ENCODE results near the gene AOAH. TPM values are rescaled to one million over a fixed set of nuclear protein-coding genes. Genes with fewer than 3 reads are reported as not detected.

Gene AOAH
- total RNA-seq, 1 donor from 2014 or later: 0.28 TPM

GRCh38 chr7:36755484-36755883, 31.2 kb upstream of the AOAH start:
- TF ChIP-seq CTCF (IDR thresholded peaks at IDR 0.05; ENCODE audit: unreplicated experiment): no peak
- no peaks in the 10 kb centered on the region for H3K36me3 Mint-ChIP-seq (ENCODE audit: low read depth, unreplicated experiment)
- H3K4me3 Mint-ChIP-seq (ENCODE audit: unreplicated experiment): no peak overlapping the region
- peaks cover 19% of the 10 kb centered on the region for H3K4me1 Mint-ChIP-seq (ENCODE audit: unreplicated experiment)
- H3K27me3 Mint-ChIP-seq (ENCODE audit: unreplicated experiment): no peaks in the 10 kb centered on the region
- H3K27ac Mint-ChIP-seq (ENCODE audit: unreplicated experiment): no peak overlapping the region
- DNase-seq (ENCODE audit: low spot score): no peak
- no peaks in the 10 kb centered on the region for H3K9me3 Mint-ChIP-seq (ENCODE audit: unreplicated experiment)

- Mint-ChIP-seq H3K4me1 (ENCODE audit: unreplicated experiment) (peaks cover 14% of the 10 kb centered on the region), H3K27ac (ENCODE audit: unreplicated experiment) (no peak overlapping the region), H3K36me3 (ENCODE audit: low read depth, unreplicated experiment) (no peaks in the 10 kb centered on the region), H3K4me3 (ENCODE audit: unreplicated experiment) (no peak overlapping the region), H3K27me3 (ENCODE audit: unreplicated experiment) (no peaks in the 10 kb centered on the region), H3K9me3 (ENCODE audit: unreplicated experiment) (no peaks in the 10 kb centered on the region)
- no peak for TF ChIP-seq CTCF (IDR thresholded peaks at IDR 0.05; ENCODE audit: unreplicated experiment)
- no peak for DNase-seq (ENCODE audit: low spot score)
Observed at GRCh38 chr7:36752026-36752711, 27.9 kb upstream of the AOAH start.

- Mint-ChIP-seq H3K36me3 (ENCODE audit: low read depth, unreplicated experiment) (no peaks in the 10 kb centered on the region), H3K27ac (ENCODE audit: unreplicated experiment) (no peak overlapping the region), H3K4me3 (ENCODE audit: unreplicated experiment) (no peak overlapping the region), H3K27me3 (ENCODE audit: unreplicated experiment) (peaks cover 2% of the 10 kb centered on the region), H3K9me3 (ENCODE audit: unreplicated experiment) (no peaks in the 10 kb centered on the region), H3K4me1 (ENCODE audit: unreplicated experiment) (no peaks in the 10 kb centered on the region)
- TF ChIP-seq CTCF (IDR thresholded peaks at IDR 0.05; ENCODE audit: unreplicated experiment): no peak
- DNase-seq (ENCODE audit: low spot score): no peak
Observed at GRCh38 chr7:36750451-36750850, 26.2 kb upstream of the AOAH start.

- no peak overlapping the region for H3K27ac Mint-ChIP-seq (ENCODE audit: unreplicated experiment)
- H3K4me3 Mint-ChIP-seq (ENCODE audit: unreplicated experiment): no peak overlapping the region
- no peak for DNase-seq (ENCODE audit: low spot score)
- H3K36me3 Mint-ChIP-seq (ENCODE audit: low read depth, unreplicated experiment): no peaks in the 10 kb centered on the region
- no peak for TF ChIP-seq CTCF (IDR thresholded peaks at IDR 0.05; ENCODE audit: unreplicated experiment)
- H3K9me3 Mint-ChIP-seq (ENCODE audit: unreplicated experiment): no peaks in the 10 kb centered on the region
- peaks cover 2% of the 10 kb centered on the region for H3K27me3 Mint-ChIP-seq (ENCODE audit: unreplicated experiment)
- no peaks in the 10 kb centered on the region for H3K4me1 Mint-ChIP-seq (ENCODE audit: unreplicated experiment)
Observed at GRCh38 chr7:36749282-36749960, 25.1 kb upstream of the AOAH start.

GRCh38 chr7:36748017-36748487, 23.8 kb upstream of the AOAH start:
- no peak overlapping the region for H3K27ac Mint-ChIP-seq (ENCODE audit: unreplicated experiment)
- no peaks in the 10 kb centered on the region for H3K4me1 Mint-ChIP-seq (ENCODE audit: unreplicated experiment)
- peaks cover 2% of the 10 kb centered on the region for H3K27me3 Mint-ChIP-seq (ENCODE audit: unreplicated experiment)
- H3K36me3 Mint-ChIP-seq (ENCODE audit: low read depth, unreplicated experiment): no peaks in the 10 kb centered on the region
- no peak for DNase-seq (ENCODE audit: low spot score)
- H3K4me3 Mint-ChIP-seq (ENCODE audit: unreplicated experiment): no peak overlapping the region
- no peak for TF ChIP-seq CTCF (IDR thresholded peaks at IDR 0.05; ENCODE audit: unreplicated experiment)
- peaks cover 1% of the 10 kb centered on the region for H3K9me3 Mint-ChIP-seq (ENCODE audit: unreplicated experiment)

Data from endothelial cell (in vitro differentiated cells).